Measurements from ENCODE around the gene FEM1B. TPM values are rescaled to one million over a fixed set of nuclear protein-coding genes. Genes with fewer than 3 reads are reported as not detected.
A peak's percentile ranks its signal among the peaks of the same experiment; 100 is the strongest.

FEM1B gene
- total RNA-seq, 1 experiment from 2014 or later, result 22.1 TPM

DNA sequence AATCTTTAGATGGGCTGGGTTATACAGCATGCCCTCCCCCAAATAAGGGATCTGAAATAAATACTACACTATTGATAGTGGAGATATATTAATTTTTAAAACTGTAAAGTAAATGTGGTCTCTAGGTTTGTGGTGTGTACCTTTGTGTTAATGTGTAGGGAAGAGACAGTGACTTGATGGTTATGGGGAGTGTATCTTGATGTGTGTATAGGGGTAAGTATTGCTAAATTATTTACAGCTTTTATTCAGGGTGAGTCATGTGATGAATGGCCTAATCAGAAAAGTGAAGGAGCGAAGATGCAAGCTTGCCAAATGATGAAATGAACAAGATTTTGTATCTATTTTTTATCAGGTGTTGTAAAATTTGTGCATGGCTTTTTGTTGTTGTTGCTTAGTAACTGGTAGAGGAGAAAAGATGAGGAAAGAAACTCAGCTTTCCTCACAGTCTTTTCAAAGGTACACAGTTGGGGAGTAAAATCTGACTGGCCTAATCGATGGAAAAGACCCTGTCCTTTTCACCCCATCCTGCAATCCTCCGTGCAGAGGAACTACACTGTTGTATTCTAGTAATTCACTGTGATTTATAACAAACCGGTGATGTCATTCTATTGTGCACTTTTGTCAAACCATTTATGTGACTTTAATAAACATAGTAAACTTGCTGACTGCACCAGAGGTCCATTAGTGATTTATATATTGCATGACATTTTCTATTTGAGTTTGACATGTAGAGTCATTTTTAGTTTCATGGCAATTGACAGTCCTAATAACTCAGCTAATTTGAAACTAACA, 17.7 kb downstream of the FEM1B start:
- BruUV-seq (replicated peaks), result no TSS peak
- Histone ChIP-seq H3K9me3 (ENCODE audit: low read length) (no peaks in the 10 kb centered on the region), H3K4me3 (ENCODE audit: low read length) (no peak overlapping the region), H3K79me2 (ENCODE audit: low read length) (peaks cover 39% of the 10 kb centered on the region), H3K36me3 (ENCODE audit: low read depth, low read length) (peaks cover 16% of the 10 kb centered on the region; the same call in 1 of the 2 replicates), H3K27me3 (ENCODE audit: low read length) (no peaks in the 10 kb centered on the region), H2AFZ (ENCODE audit: low read length) (no peak overlapping the region), H3K9ac (ENCODE audit: low read length) (no peak overlapping the region), H3K4me1 (ENCODE audit: insufficient read depth, low read length) (no peaks in the 10 kb centered on the region), H3F3A (ENCODE audit: low read length, unreplicated experiment) (no peaks in the 10 kb centered on the region), H3K27ac (ENCODE audit: low read length) (no peak overlapping the region), H4K20me1 (ENCODE audit: low read length) (no peaks in the 10 kb centered on the region), H3K9me2 (replicated peaks; ENCODE audit: low read length) (no peaks in the 10 kb centered on the region), H3K4me2 (ENCODE audit: low read length) (no peak overlapping the region)
- ChIA-PET CTCF (interaction anchor here (0.7 kb wide), 1 partner anchor 89 kb away, joined by 3 read pairs; no protein-coding TSS in a partner anchor), POLR2A (ENCODE audit: unreplicated experiment) (interaction anchor here (0.6 kb wide), 1 partner anchor 18 kb away, joined by 4 read pairs; the partner anchor contains the start of gene FEM1B)
- ATAC-seq (peak; percentile 31; the same call in 1 of the 2 replicates), DNase-seq (no peak)
- intact Hi-C loops (cut with micrococcal nuclease), result no loop called here
- TF ChIP-seq EZH2 (IDR thresholded peaks at IDR 0.05; ENCODE audit: low read length, unreplicated experiment) (no peak), EZH2phosphoT487 (IDR thresholded peaks at IDR 0.05; ENCODE audit: borderline replicate concordance, low read length) (no peak)
- TF ChIP-seq, protein P1, sequence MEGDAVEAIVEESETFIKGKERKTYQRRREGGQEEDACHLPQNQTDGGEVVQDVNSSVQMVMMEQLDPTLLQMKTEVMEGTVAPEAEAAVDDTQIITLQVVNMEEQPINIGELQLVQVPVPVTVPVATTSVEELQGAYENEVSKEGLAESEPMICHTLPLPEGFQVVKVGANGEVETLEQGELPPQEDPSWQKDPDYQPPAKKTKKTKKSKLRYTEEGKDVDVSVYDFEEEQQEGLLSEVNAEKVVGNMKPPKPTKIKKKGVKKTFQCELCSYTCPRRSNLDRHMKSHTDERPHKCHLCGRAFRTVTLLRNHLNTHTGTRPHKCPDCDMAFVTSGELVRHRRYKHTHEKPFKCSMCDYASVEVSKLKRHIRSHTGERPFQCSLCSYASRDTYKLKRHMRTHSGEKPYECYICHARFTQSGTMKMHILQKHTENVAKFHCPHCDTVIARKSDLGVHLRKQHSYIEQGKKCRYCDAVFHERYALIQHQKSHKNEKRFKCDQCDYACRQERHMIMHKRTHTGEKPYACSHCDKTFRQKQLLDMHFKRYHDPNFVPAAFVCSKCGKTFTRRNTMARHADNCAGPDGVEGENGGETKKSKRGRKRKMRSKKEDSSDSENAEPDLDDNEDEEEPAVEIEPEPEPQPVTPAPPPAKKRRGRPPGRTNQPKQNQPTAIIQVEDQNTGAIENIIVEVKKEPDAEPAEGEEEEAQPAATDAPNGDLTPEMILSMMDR (conservative IDR thresholded peaks at IDR 0.05; ENCODE audit: low read depth, low read length), result no peak

DNA sequence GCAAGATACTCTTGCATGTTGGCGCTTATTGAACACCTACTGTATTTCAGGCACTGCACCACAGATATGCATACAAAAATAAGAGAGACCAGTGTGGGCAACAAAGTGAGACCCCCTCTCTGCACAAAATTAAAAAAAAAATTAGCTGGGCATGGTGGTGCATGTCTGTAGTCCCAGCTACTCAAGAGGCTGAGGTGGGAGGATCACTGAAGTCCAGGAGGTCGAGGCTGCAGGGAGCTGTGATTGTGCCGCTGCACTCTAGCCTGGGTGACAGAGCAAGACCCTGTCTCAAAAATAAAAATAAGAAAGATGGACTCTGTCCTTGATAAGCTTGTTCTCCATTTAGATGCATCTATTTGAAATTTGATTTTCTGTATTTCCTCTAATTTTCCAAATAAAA, 20.8 kb downstream of the FEM1B start:
- Histone ChIP-seq H3K9me2 (replicated peaks; ENCODE audit: low read length) (no peaks in the 10 kb centered on the region), H3K9me3 (ENCODE audit: low read length) (no peaks in the 10 kb centered on the region), H4K20me1 (ENCODE audit: low read length) (no peaks in the 10 kb centered on the region), H3K9ac (ENCODE audit: low read length) (no peak overlapping the region), H3K27me3 (ENCODE audit: low read length) (no peaks in the 10 kb centered on the region), H3K4me1 (ENCODE audit: insufficient read depth, low read length) (no peaks in the 10 kb centered on the region), H2AFZ (ENCODE audit: low read length) (no peak overlapping the region), H3K36me3 (ENCODE audit: low read depth, low read length) (peaks cover 4% of the 10 kb centered on the region; the same call in 1 of the 2 replicates), H3K4me2 (ENCODE audit: low read length) (no peak overlapping the region), H3K27ac (ENCODE audit: low read length) (no peak overlapping the region), H3K4me3 (ENCODE audit: low read length) (no peak overlapping the region), H3K79me2 (ENCODE audit: low read length) (peaks cover 12% of the 10 kb centered on the region; the same call in 1 of the 2 replicates), H3F3A (ENCODE audit: low read length, unreplicated experiment) (no peaks in the 10 kb centered on the region)
- ATAC-seq, result no peak
- ChIA-PET CTCF (no interaction called here), POLR2A (ENCODE audit: unreplicated experiment) (no interaction called here)
- intact Hi-C loops (cut with micrococcal nuclease), result no loop called here
- TF ChIP-seq, protein P1 (conservative IDR thresholded peaks at IDR 0.05; ENCODE audit: low read depth, low read length), result no peak
- TF ChIP-seq EZH2 (IDR thresholded peaks at IDR 0.05; ENCODE audit: low read length, unreplicated experiment) (no peak), EZH2phosphoT487 (IDR thresholded peaks at IDR 0.05; ENCODE audit: borderline replicate concordance, low read length) (no peak)
- BruUV-seq (replicated peaks), result no TSS peak
- no peak for DNase-seq

DNA sequence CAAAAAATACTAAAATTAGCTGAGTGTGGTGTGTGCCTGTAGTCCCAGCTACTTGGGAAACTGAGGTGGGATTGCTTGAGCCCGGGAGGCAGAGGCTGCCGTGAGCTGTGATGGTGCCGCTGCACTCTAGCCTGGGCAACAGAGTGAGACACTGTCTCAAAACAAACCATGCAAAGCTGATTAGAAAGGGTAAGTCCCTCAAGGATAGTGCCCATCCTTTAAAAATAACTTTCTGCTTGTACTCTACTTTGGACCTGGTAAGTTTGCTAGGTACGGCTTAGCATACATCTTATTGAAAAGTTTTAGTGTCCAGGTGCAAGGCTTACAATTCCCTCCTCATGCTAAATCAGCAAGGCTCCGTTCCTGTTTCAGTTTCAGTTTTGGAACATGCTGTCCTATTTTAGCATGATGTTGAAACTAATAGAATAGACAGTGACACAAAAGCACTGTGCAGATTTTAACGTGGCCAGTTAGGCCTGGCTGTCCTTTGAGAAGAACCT, 21.4 kb downstream of the FEM1B start:
- no TSS peak for BruUV-seq (replicated peaks)
- Histone ChIP-seq H3K9ac (ENCODE audit: low read length) (no peak overlapping the region), H3K27ac (ENCODE audit: low read length) (no peak overlapping the region), H3K9me3 (ENCODE audit: low read length) (no peaks in the 10 kb centered on the region), H3K27me3 (ENCODE audit: low read length) (no peaks in the 10 kb centered on the region), H3K36me3 (ENCODE audit: low read depth, low read length) (peaks cover 4% of the 10 kb centered on the region; the same call in 1 of the 2 replicates), H3K79me2 (ENCODE audit: low read length) (0 out of 2 replicates have a peak, but pooled peaks cover 6% of the 10 kb centered on the region), H3K4me2 (ENCODE audit: low read length) (no peak overlapping the region), H3K9me2 (replicated peaks; ENCODE audit: low read length) (no peaks in the 10 kb centered on the region), H3F3A (ENCODE audit: low read length, unreplicated experiment) (no peaks in the 10 kb centered on the region), H3K4me3 (ENCODE audit: low read length) (no peak overlapping the region), H3K4me1 (ENCODE audit: insufficient read depth, low read length) (no peaks in the 10 kb centered on the region), H4K20me1 (ENCODE audit: low read length) (no peaks in the 10 kb centered on the region), H2AFZ (ENCODE audit: low read length) (no peak overlapping the region)
- ATAC-seq, result no peak
- no peak for DNase-seq
- ChIA-PET POLR2A (ENCODE audit: unreplicated experiment) (no interaction called here), CTCF (no interaction called here)
- intact Hi-C loops (cut with micrococcal nuclease), result no loop called here
- TF ChIP-seq EZH2phosphoT487 (IDR thresholded peaks at IDR 0.05; ENCODE audit: borderline replicate concordance, low read length) (no peak), EZH2 (IDR thresholded peaks at IDR 0.05; ENCODE audit: low read length, unreplicated experiment) (no peak)
- TF ChIP-seq, protein P1 (conservative IDR thresholded peaks at IDR 0.05; ENCODE audit: low read depth, low read length), result no peak

Data from PC-3 (cell line).